Hair follicle dermal papilla cell (primary cell): ENCODE measurements around the gene AGAP3. TPM values are rescaled to one million over a fixed set of nuclear protein-coding genes. Genes with fewer than 3 reads are reported as not detected.

Experiments
- total RNA-seq: library from RNA; depleted of rRNA; stranded (reverse); fragments of >200 nt; gene quantifications from 2 replicates; pipeline ENCODE4 v1.2.3, GENCODE V29; 2012

Gene AGAP3
- 42.9 and 73.5 TPM in 2 replicates for total RNA-seq

DNA sequence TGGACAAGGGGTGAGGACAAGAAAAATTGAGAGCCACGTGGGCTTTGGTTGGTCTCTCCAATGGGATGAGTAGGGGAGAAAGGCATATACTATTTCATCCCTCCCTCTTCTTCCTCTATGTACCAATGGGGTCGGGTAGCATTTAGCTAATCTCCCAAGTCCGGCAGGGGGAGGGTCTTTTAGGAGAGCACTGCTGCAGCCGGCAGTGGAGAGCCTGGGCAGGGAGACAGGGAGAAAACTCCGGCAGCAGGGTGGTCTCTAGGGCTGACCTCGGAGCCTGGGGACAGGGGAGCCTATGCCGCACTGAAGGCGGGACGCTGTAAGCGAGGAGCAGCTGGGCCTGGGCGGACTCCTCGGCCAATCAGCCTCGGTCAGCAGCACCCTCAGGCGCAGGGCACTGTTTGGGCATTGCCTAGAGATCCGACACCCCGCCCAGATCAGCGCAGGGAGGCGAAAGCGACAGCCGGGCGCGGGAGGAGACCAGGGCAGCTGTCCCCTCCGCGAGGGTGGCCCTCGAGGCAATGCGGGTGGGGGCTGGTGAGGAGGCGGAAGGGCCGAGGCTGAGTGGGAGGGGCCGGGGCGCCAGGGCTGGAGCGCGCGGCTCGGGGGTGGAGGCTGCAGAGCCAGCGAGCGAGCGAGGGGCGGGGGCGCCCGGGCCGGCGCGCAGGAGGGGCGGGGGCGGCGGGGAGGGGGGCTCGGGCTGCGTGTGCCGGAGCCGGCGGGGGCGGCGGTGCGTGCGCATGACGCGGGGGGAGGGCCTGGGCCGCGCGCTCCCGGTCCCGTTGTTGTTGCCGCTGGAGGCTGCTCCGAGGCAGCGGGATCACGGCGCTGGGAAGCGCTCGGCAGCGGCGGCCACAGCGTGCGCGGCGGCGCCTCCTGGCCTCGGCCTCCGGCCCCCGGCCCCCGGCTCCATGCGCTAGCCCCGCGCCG, at the start of gene AGAP3:
Gene AGAP3 (plus strand): TSS at position 785 of the 930 bp plus-strand sequence. CDS start 267 bp downstream, outside the sequence.

DNA sequence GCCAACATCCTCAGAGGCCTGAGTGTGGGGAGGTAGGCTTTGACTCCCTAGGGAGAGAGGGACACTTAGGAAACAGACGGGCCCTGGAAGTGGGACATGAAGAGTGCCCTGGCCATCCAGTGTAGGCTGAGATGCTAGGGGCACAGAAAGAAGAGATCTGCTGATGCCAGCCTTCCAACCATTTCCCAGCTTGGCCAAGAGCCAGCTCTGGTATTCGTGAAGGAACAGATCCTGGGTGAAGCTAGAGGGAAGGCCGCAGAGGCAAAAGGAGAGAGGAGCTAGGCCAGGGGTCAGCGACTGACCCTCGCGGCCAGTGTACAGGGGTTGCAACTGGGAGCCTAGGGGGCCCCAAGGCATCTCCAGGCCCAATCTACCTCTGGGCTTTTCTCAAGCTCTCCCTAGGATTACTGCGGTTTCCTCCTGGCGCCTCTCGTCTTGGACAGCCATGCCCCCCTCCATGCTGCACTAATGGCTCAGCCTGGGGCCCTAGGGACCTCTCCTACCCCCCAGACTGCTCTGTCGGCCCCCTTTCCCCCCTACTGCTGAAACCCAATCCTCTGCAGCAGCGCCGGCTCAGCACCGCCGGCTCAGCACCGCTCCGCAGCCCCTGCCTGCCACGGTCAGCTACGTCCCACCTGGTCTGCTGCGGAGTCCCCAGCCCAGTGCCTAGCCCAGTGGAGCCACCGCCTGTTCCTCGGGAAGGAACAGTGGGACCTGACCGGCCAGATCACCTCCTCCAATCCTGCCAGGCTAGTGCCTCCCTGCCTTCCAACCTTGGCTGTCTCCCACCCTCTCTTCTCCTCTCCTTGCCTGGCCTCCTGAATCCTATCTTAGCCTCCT, 38.1 kb upstream of the AGAP3 start, which contains the start of gene ASIC3:
Gene ASIC3 (plus strand): TSS at position 556 of the 840 bp plus-strand sequence. CDS start 355 bp downstream, outside the sequence.

DNA sequence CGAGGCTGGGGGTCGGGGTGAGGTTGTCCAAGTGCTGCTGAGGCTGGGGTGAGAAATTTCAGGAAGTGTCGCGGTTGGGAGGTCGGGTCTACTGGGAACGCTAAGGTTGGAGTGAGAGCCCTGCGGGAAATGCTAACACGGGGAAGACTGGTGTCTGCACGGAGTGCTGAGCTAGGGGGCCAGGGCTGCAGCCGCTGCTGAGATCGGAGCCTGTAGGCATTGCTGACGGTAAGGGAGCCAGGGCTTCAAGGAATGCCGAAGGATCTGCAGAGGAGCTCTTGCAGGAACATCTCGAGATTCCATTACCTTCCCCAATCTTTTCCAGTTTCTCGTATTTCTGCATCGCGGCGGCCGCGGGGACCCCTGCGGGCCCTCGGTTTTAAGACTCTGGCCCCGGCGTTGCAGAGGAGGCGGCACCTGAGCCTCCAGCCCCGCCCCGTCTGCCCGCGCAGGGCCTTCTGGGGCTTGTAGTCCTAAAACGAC, 28.7 kb upstream of the AGAP3 start, which contains the start of gene CDK5:
Gene CDK5 (minus strand): TSS at position 392 of the 483 bp plus-strand sequence. CDS start 49 bp downstream, at position 343.

DNA sequence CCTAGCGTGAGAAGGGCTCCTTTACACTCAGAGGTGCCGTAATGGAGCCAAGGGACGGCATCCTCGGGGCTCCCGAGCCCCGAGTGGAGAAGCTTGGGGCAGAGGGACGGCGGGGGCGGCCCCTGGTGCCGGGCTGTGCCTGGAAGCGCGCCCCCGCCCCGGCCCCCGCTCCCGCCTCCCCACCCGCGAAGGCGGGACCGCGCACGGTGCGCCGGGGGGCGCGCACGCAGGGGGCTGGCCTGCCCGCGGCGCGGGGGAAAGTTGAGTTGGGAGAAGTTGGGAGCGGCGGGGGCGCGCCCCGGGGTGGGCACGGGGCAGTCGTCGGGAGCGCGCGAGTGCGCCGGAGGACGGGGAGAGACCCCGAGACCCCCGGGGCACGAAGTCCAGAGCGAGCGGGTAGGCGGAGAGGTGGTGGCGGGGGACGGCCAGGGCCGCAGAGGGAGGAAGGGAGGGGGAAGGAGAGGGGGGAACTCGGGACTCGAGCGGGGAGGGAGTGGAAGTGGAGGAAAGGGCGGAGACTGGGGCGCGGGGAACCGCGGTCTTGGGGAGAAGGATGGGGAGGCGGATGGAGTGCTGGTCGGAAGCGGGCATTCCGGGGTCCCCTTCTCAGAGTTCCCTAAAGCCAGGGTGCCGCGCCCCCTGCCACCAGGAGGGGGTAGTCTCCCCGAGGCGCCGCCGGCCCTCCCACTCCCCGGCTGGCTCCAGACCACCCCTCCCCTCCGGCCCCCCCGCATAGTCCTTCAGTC, 26.7 kb upstream of the AGAP3 start, which contains the start of gene SLC4A2:
Gene SLC4A2 (plus strand): TSS at position 223 of the 746 bp plus-strand sequence. CDS start 2,399 bp downstream, outside the sequence.

DNA sequence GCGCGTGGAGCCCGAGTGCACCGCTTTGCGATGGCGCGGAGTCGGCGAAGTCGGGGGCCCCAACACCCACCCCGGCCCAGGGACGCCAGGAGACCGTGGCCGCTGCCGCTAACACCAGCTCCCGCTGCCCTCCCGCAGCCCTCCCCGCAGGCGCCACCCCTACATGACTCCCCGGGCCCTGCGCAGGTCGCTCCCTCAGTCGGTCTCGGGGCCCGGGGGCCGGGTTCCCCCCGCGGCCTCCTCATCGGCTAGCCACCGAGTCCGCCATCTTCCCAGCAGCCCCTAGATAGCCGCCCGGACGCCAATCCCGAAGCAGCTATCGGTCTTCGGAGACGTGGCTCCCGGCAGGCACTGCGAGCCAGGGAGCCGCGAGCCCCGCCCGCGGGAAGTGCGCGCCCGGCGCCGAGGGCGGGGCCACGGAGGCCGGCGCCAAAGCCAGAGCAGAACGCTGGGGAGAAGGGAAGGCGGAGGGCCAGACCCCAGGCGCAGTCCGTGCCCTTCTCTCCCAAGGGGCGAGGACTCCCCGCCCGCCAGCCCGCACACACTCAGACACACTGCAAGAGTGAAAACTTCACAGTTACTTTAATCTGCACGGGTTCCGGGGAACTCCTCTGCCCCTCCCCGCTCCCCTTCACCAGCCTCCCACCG, 5.6 kb upstream of the AGAP3 start, which contains the start of gene FASTK:
Gene FASTK (minus strand): TSS at position 288 of the 648 bp plus-strand sequence. CDS start 43 bp downstream, at position 245.

DNA sequence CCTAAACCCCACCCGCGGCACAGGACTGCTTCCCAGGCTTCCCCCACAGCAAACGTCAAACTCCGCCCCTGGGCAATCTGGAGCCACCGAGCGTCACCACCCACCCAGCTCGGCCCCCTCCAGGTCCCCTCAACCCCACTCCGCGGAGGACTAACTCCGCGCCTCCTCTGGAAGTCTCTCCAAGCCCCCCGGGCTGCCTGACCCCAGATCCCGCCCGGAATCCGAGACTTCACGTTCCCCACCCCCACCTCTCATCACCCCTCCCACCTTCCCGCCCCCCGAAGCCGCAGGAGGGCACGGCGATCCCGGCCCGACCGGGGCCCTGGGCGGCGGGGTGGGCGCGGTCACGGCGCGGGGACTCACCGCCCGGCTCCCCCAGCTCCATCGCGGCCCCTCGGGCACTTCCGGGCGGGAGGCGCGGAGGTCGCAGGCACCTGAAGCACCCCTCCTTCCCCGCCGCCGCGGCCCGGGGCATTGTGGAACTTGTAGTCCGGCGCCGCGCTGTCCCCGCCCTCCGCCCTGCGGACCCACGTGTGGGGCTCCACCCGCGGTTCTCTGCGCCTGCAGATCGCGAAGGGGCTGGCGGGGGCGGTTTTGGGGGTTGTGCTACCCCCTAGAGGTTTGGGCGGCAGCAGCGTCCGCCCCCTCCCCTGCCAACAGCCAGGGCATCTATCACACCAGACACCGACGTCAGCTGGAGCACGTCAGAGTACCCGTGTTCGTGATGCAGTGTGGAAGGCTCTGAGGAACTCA, 3.0 kb upstream of the AGAP3 start, which contains the start of gene TMUB1:
Gene TMUB1 (minus strand): TSS at position 423 of the 753 bp plus-strand sequence. CDS start 930 bp downstream, outside the sequence.

DNA sequence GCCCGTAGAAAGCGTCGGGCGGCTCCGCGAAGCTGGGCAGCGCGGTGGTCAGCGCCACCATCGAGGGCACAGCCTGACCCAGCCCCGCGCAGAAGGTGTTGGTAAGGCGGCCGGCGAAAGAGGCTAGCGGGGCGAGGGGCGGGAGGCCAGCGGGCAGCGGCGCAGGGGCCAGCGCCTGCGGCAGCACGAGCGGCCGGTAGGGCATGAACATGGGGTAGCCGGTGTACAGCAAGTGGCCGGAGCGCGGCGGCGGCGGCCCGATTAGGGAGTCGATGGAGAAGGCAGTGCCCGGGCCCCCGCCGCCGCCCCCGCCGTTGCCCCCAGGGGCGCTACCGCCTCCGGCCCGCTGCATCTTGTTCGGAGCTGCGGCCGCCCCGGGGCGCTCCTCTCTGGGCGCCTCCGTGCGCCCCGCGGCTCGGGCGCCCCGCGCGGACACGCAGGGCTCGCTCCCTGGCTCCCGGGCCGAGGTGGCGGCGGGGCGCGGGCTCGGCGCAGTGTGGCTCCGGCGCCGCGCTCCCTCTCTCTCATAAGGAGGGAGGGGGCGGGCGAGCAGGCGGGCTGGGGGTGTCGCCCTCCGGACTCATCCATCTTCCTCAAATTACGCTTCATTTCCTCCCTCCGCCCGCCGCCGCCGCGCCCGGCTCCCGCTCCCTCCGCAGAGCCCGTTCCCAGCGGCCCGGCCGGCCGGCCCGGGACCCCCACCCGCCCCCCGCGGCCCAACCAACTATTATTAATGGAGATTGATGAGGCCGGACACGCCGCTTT, 81.1 kb downstream of the AGAP3 start, which contains the start of gene GBX1:
Gene GBX1 (minus strand): TSS at position 498 of the 765 bp plus-strand sequence. CDS start 146 bp downstream, at position 352.

DNA sequence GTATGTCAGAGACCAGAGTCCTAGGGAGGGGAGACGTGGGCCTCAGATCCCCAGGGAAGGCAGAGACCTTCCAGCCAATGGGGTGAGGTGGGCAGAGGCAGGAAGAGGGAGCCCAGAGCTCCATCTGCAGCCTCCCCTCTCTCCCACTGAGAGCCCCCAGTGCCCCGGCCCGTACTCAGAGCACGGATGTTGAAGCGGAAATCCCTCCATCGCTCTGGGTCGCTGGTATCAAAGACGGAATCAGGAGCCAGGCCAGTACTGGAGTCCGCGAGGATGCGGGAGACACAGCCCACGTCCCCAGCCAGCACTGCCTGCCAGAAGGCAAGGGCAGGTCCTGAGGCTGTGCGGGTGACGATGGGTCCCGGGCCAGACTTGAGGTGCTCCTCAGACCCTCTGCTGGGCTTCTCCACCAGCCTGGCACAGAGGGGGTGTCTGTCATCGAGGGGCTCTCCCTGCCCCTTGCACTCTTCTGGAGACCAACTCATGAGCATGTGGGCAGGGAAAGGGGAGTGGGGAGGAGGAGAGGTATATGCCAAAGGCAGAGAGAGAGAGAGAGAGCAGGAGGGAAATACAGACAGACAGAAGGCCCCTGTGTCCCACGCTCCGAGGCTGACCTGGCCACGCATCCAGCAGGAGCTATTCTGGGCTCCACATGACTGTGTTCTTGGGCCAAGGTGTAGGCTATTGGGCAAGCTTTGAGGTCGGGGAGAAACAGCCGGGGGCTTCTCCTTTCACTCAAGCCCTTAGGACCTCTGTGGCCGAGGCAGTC, 100.5 kb downstream of the AGAP3 start, which contains the start of gene ASB10:
Gene ASB10 (minus strand): TSS at position 611 of the 769 bp plus-strand sequence. CDS start 120 bp downstream, at position 491.

Other genes with a start within 250 kb of the AGAP3 start
- gene AOC1, start 234.0 kb upstream of the AGAP3 start, total RNA-seq: not detected in 2 replicates
- gene KCNH2, start 108.2 kb upstream of the AGAP3 start, total RNA-seq: 0.16 TPM in 1 of 2 replicates, not detected in the other
- gene NOS3, start 95.5 kb upstream of the AGAP3 start, total RNA-seq: 1.5 and 3.9 TPM in 2 replicates
- under 0.01 and 0.16 TPM in 2 replicates for gene ATG9B, start 62.0 kb upstream of the AGAP3 start, total RNA-seq
- gene ABCB8, start 58.0 kb upstream of the AGAP3 start, total RNA-seq: 33.9 and 37.3 TPM in 2 replicates
- gene ASIC3, start 37.9 kb upstream of the AGAP3 start, total RNA-seq: 0.12 and 0.16 TPM in 2 replicates
- 12.2 and 12.4 TPM in 2 replicates for gene CDK5, start 28.6 kb upstream of the AGAP3 start, total RNA-seq
- 69.2 and 82.3 TPM in 2 replicates for gene SLC4A2, start 26.9 kb upstream of the AGAP3 start, total RNA-seq
- gene FASTK, start 5.7 kb upstream of the AGAP3 start, total RNA-seq: 134 and 135 TPM in 2 replicates
- 18.3 and 24.5 TPM in 2 replicates for gene TMUB1, start 3.0 kb upstream of the AGAP3 start, total RNA-seq
- not detected in 2 replicates for gene GBX1, start 81.2 kb downstream of the AGAP3 start, total RNA-seq
- not detected in 2 replicates for gene ASB10, start 100.8 kb downstream of the AGAP3 start, total RNA-seq
- gene H2BK1, start 124.0 kb downstream of the AGAP3 start, total RNA-seq: not detected in 2 replicates
- 56.0 and 57.3 TPM in 2 replicates for gene ABCF2, start 140.7 kb downstream of the AGAP3 start, total RNA-seq
- 94.7 and 105 TPM in 2 replicates for gene CHPF2, start 146.0 kb downstream of the AGAP3 start, total RNA-seq
- gene SMARCD3, start 162.2 kb downstream of the AGAP3 start, total RNA-seq: 46.2 and 52.7 TPM in 2 replicates